Trophoblast cell (in vitro differentiated cells and primary cell): ENCODE results near the gene CRADD.

Experiments used
- DNase-seq, 2 donors: peaks; one replicate each; pipeline ENCODE4 v3.0.0-alpha.2; 2016
- H2AFZ ChIP-seq: 2 replicates; pipeline ENCODE4 v1.6.1; 2013; ENCODE audit warnings: low read length, moderate library complexity, mild to moderate bottlenecking; ENCODE audit not compliant: insufficient read depth, poor library complexity
- H2AK5ac ChIP-seq: 2 replicates; pipeline ENCODE4 v1.6.1; 2013; ENCODE audit warnings: mild to moderate bottlenecking, low read length
- H2BK120ac ChIP-seq: 2 replicates; pipeline ENCODE4 v1.6.1; 2013; ENCODE audit warnings: low read length, mild to moderate bottlenecking, moderate library complexity; ENCODE audit not compliant: insufficient read depth, poor library complexity
- H2BK12ac ChIP-seq: 2 replicates; pipeline ENCODE4 v1.6.1; 2013; ENCODE audit warnings: mild to moderate bottlenecking, low read length, moderate library complexity
- H2BK5ac ChIP-seq: 2 replicates; pipeline ENCODE4 v1.6.1; 2013; ENCODE audit warnings: low read length, low read depth, moderate library complexity, mild to moderate bottlenecking; ENCODE audit not compliant: poor library complexity
- H3K14ac ChIP-seq: 2 replicates; pipeline ENCODE4 v1.6.1; 2013; ENCODE audit warnings: mild to moderate bottlenecking, low read length
- H3K18ac ChIP-seq: 2 replicates; pipeline ENCODE4 v1.6.1; 2013; ENCODE audit warnings: mild to moderate bottlenecking, low read length
- H3K23ac ChIP-seq: 2 replicates; pipeline ENCODE4 v1.6.1; 2013; ENCODE audit warnings: low read length
- H3K27ac ChIP-seq: 2 replicates; pipeline ENCODE4 v1.5.1; 2013; ENCODE audit warnings: low read depth, mild to moderate bottlenecking, inconsistent platforms, low read length, moderate library complexity
- H3K27me3 ChIP-seq: 2 replicates; pipeline ENCODE4 v1.6.1; 2013; ENCODE audit warnings: inconsistent platforms, mild to moderate bottlenecking, low read length, moderate library complexity; ENCODE audit not compliant: insufficient read depth
- H3K36me3 ChIP-seq, 2 experiments: 1 replicate in 1 of 2; 2 replicates in 1 of 2; pipeline ENCODE4 v1.6.1; 2013; ENCODE audit warnings: low read length in 2 of 2, mild to moderate bottlenecking in 2 of 2, moderate library complexity in 1 of 2; ENCODE audit not compliant: insufficient read depth in 2 of 2, control insufficient read depth in 1 of 2
- H3K4ac ChIP-seq: 2 replicates; pipeline ENCODE4 v1.6.1; 2013; ENCODE audit warnings: low read depth, mild to moderate bottlenecking, low read length, moderate library complexity
- H3K4me1 ChIP-seq, 2 experiments: 1 replicate in 1 of 2; 2 replicates in 1 of 2; pipeline ENCODE4 v1.6.1; 2013; ENCODE audit warnings: low read length in 2 of 2, mild to moderate bottlenecking in 2 of 2, moderate library complexity in 1 of 2; ENCODE audit not compliant: insufficient read depth in 2 of 2, control insufficient read depth in 1 of 2
- H3K4me2 ChIP-seq: 2 replicates; pipeline ENCODE4 v1.6.1; 2013; ENCODE audit warnings: inconsistent platforms, mild to moderate bottlenecking, low read length, moderate library complexity
- H3K4me3 ChIP-seq: 2 replicates; pipeline ENCODE4 v1.5.1; 2013; ENCODE audit warnings: mild to moderate bottlenecking, low read depth, low read length, inconsistent platforms
- H3K79me1 ChIP-seq: one replicate; pipeline ENCODE4 v1.6.1; 2013; ENCODE audit warnings: low read length
- H3K79me2 ChIP-seq: 2 replicates; pipeline ENCODE4 v1.6.1; 2013; ENCODE audit warnings: low read length, mild to moderate bottlenecking; ENCODE audit not compliant: control insufficient read depth, insufficient read depth, poor library complexity
- H3K9ac ChIP-seq: 2 replicates; pipeline ENCODE4 v1.6.1; 2013; ENCODE audit warnings: mild to moderate bottlenecking, low read length
- H3K9me3 ChIP-seq: 2 replicates; pipeline ENCODE4 v1.6.1; 2013; ENCODE audit warnings: low read depth, mild to moderate bottlenecking, control low read depth, inconsistent platforms, low read length; ENCODE audit not compliant: insufficient read depth
- H4K12ac ChIP-seq: 2 replicates; pipeline ENCODE4 v1.6.1; 2013; ENCODE audit warnings: low read depth, mild to moderate bottlenecking, low read length, moderate library complexity
- H4K8ac ChIP-seq: 2 replicates; pipeline ENCODE4 v1.6.1; 2013; ENCODE audit warnings: low read depth, mild to moderate bottlenecking, low read length, moderate library complexity
- H4K91ac ChIP-seq: one replicate; pipeline ENCODE4 v1.6.1; 2013; ENCODE audit warnings: low read depth, mild to moderate bottlenecking, low read length, moderate library complexity
- WGBS: extraction: QIAGEN DNeasy Blood & Tissue Kit; methylation state at CpG from one replicate; pipeline ENCODE4 v1.1.7; 2013; ENCODE audit warnings: missing lambda C conversion rate; ENCODE audit not compliant: insufficient read length, insufficient coverage; ENCODE audit errors: extremely low coverage; 5-methylcytosine and 5-hydroxymethylcytosine counted together

Gene CRADD

DNA sequence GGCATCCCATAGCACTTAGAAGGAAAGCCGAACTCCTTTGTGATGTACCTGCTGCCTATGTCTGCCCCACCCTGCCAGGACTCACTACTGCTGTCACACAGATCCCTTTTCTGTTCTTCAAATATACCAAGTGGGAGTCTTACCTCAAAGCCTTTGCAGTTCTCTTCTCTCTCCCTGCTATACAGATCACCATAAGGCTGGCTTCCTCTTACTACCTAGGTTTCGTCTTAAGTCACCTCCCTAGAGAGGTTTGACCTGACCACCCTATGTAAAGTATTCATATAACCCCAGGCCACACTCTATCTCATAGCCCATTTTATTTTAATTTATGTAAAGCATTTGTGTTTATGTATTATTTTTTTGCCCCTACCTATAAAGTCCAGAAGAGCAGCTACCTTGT is 117.6 kb downstream of the CRADD start:
- Histone ChIP-seq H3K14ac (no peak overlapping the region), H3K36me3 (no peaks in the 10 kb centered on the region), H3K4ac (no peak overlapping the region), H3K9me3 (no peaks in the 10 kb centered on the region), H3K79me1 (no peaks in the 10 kb centered on the region), H2AK5ac (no peak overlapping the region), H2BK120ac (no peak overlapping the region), H3K4me3 (no peak overlapping the region), H3K9ac (no peak overlapping the region), H2BK12ac (no peak overlapping the region), H2AFZ (no peak overlapping the region), H3K23ac (no peak overlapping the region), H4K8ac (no peak overlapping the region), H3K27ac (no peak overlapping the region), H4K91ac (no peak overlapping the region), H3K27me3 (no peaks in the 10 kb centered on the region), H3K18ac (no peak overlapping the region), H3K79me2 (no peaks in the 10 kb centered on the region), H4K12ac (no peak overlapping the region), H2BK5ac (no peak overlapping the region), H3K4me1 (no peaks in the 10 kb centered on the region), H3K4me2 (no peak overlapping the region)
- no peak for DNase-seq
- no CpG with 5 or more reads among the region's 2 CpGs for WGBS

DNA sequence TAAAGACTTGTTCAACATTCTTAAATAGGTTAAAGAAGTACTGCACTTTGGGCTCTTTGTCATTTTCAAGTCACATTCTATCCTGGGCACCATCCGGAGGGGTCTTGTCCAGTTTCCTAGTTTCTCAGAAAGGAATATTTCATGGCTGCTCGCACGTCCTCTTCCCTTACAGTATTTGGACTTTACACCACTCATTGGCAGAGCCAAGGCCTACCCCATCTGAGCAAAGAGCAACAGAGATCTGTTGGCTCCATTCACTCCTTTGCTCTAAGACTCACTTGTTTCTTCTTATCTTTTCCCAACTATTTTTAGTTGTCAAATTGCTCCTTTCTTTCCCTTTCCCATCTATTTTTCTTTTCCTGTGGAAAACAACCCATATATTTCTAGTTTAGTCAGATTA is 118.2 kb downstream of the CRADD start:
- no peak overlapping the region for H4K12ac ChIP-seq
- no peak overlapping the region for H3K27ac ChIP-seq
- H2BK120ac ChIP-seq, result no peak overlapping the region
- H3K9ac ChIP-seq, result no peak overlapping the region
- no peaks in the 10 kb centered on the region for H3K9me3 ChIP-seq
- H4K8ac ChIP-seq, result no peak overlapping the region
- no peak overlapping the region for H3K18ac ChIP-seq
- H3K79me2 ChIP-seq, result no peaks in the 10 kb centered on the region
- H2AK5ac ChIP-seq, result no peak overlapping the region
- H2BK12ac ChIP-seq, result no peak overlapping the region
- H3K4me1 ChIP-seq, result no peaks in the 10 kb centered on the region
- H3K4me2 ChIP-seq, result no peak overlapping the region
- H2AFZ ChIP-seq, result no peak overlapping the region
- no peak overlapping the region for H4K91ac ChIP-seq
- no peak overlapping the region for H3K14ac ChIP-seq
- no peaks in the 10 kb centered on the region for H3K79me1 ChIP-seq
- no peak for DNase-seq
- no CpG with 5 or more reads among the region's 3 CpGs for WGBS
- H3K4me3 ChIP-seq, result no peak overlapping the region
- H3K36me3 ChIP-seq, result no peaks in the 10 kb centered on the region
- no peaks in the 10 kb centered on the region for H3K27me3 ChIP-seq
- H3K23ac ChIP-seq, result no peak overlapping the region
- no peak overlapping the region for H3K4ac ChIP-seq
- no peak overlapping the region for H2BK5ac ChIP-seq

DNA sequence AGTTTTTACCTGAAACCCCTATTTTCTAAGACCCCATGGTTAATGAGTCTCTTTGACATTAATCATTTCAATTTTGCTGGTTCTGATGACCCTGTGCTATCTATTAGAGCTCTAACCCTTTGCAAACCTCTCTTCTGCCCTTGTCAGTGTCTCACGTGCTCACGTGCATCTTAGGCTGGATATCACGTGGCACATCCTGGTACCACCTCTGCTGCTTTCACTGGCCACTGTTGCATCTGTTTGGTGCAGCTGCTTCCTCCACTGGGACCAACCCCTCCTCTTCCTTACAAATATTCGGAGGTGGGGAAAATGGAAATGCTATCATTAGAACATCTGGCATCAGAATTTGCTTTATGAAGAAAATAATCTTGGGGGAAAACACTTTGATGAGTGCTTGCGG is 119.6 kb downstream of the CRADD start:
- no peak overlapping the region for H2BK12ac ChIP-seq

DNA sequence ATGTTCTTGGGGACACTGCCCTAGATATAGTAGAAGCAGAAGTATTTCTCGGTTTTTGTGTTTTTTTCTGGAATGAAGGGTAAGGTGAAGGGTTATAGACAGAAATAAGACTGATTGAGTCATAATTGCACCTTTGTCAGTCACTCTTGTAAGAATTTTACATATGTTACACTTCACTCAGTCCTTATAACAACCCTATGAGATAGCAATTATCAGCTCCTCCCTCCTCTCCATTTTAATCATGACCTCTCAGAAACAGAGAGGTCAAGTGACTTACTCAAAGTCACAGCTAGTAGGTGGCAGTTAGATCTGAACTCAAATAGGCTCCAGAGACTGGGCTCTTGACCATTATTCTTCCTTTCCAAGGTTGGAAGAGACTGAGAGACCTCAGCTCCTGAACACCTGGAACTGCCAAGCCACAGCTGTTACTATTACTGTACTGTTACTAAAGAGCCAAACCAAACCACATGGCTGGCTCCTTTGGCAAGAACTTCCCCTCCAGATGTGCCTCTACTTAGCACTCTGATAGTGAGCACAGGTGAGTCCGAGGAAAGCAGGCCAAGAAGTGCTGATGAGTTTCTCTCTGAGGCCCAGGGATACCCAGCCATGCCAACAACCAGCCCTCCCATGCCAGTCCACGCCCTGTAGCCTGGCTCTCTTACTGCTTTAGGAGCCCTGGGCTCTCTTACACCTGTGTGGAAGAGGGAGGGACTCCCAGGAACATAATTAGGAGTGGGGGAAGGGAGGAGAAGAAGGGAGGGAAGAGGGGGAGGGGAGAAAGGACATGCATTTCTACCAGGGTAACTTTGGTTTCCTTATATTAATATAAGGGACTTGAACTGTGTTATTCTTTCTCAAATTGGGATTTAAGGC is 121.3 kb downstream of the CRADD start:
- Histone ChIP-seq H2BK120ac (no peak overlapping the region), H4K91ac (no peak overlapping the region), H4K12ac (no peak overlapping the region), H3K79me2 (no peaks in the 10 kb centered on the region), H3K27ac (no peak overlapping the region), H3K18ac (no peak overlapping the region), H3K4me1 (peaks cover 0 to 2% of the 10 kb centered on the region in 2 experiments), H2BK5ac (no peak overlapping the region), H2BK12ac (no peak overlapping the region), H3K4me2 (no peak overlapping the region), H3K79me1 (no peaks in the 10 kb centered on the region), H2AFZ (no peak overlapping the region), H3K9me3 (no peaks in the 10 kb centered on the region), H3K27me3 (no peaks in the 10 kb centered on the region), H3K36me3 (no peaks in the 10 kb centered on the region), H2AK5ac (no peak overlapping the region), H3K4me3 (no peak overlapping the region), H3K14ac (no peak overlapping the region), H3K9ac (no peak overlapping the region), H3K23ac (no peak overlapping the region), H4K8ac (no peak overlapping the region), H3K4ac (no peak overlapping the region)
- WGBS, result no CpG with 5 or more reads among the region's 3 CpGs
- DNase-seq, result no peak

More for the DNA sequence above, 119.6 kb downstream of the CRADD start:
- no CpG with 5 or more reads among the region's 5 CpGs for WGBS
- Histone ChIP-seq H3K9me3 (no peaks in the 10 kb centered on the region), H3K36me3 (no peaks in the 10 kb centered on the region), H3K4me2 (no peak overlapping the region), H4K12ac (no peak overlapping the region), H3K27ac (no peak overlapping the region), H3K23ac (no peak overlapping the region), H2AK5ac (no peak overlapping the region), H3K14ac (no peak overlapping the region), H3K4me1 (no peaks in the 10 kb centered on the region), H3K18ac (no peak overlapping the region), H3K4ac (no peak overlapping the region), H3K79me2 (no peaks in the 10 kb centered on the region), H2BK120ac (no peak overlapping the region), H3K79me1 (no peaks in the 10 kb centered on the region), H3K9ac (no peak overlapping the region), H2AFZ (no peak overlapping the region), H3K27me3 (no peaks in the 10 kb centered on the region), H4K91ac (no peak overlapping the region), H2BK5ac (no peak overlapping the region), H4K8ac (no peak overlapping the region), H3K4me3 (no peak overlapping the region)
- DNase-seq, result no peak
